ENCODE measurements around the gene SERF1A.
"Not testable (repeated sequence)": the region's sequence is repeated elsewhere in the genome, so short reads cannot be mapped to it uniquely, and the experiment has no call there.

The SERF1A gene

GRCh38 chr5:70900533-70901271 is at the start of gene SERF1A:
Gene SERF1A, plus strand, starts transcription at chr5:70900669. Its CDS starts 201 bp downstream, at chr5:70900870.
- not testable (repeated sequence) for H3K4me1 ChIP-seq (ENCODE audit: insufficient read depth, low read length); H3K27ac ChIP-seq (ENCODE audit: low read length); H3K36me3 ChIP-seq (ENCODE audit: insufficient read depth, low read depth, low read length); H3K27me3 ChIP-seq (ENCODE audit: insufficient read depth, low read length); H3K4me3 ChIP-seq (ENCODE audit: low read length); H3K9ac ChIP-seq (ENCODE audit: low read depth, low read length); H3K9me3 ChIP-seq (ENCODE audit: insufficient read depth, low read depth, low read length)

- H3K27ac ChIP-seq (ENCODE audit: low read length); H3K4me3 ChIP-seq (ENCODE audit: low read length); H3K36me3 ChIP-seq (ENCODE audit: insufficient read depth, low read depth, low read length); H3K9me3 ChIP-seq (ENCODE audit: insufficient read depth, low read depth, low read length); H3K9ac ChIP-seq (ENCODE audit: low read depth, low read length); H3K27me3 ChIP-seq (ENCODE audit: insufficient read depth, low read length); H3K4me1 ChIP-seq (ENCODE audit: insufficient read depth, low read length): not testable (repeated sequence)
Observed at GRCh38 chr5:70866778-70867177, 33.7 kb upstream of the SERF1A start.

GRCh38 chr5:70870626-70871025 is 29.8 kb upstream of the SERF1A start:
- H3K4me3 ChIP-seq (ENCODE audit: low read length); H3K9ac ChIP-seq (ENCODE audit: low read depth, low read length); H3K9me3 ChIP-seq (ENCODE audit: insufficient read depth, low read depth, low read length): not testable (repeated sequence)

DNA sequence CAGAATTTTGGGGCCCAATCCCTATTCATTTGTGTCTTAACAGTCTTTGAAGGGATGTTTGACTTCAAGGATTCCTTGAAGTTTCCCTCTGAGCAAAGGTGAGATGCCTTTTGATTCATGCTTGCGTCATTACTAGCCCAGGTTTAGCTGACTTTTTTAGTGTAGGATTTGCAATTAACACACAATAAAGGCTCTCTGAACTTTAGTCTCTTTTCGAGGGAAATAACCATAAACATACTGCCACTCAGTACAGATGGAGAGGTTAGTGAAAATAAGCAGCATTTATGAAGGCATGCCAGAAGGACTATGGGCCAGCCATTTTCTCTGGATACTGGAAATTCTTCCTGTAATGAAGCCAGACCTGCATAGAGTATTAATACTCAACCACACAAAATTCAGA is 4.4 kb upstream of the SERF1A start:
- H3K27ac ChIP-seq (ENCODE audit: low read length); H3K4me3 ChIP-seq (ENCODE audit: low read length); H3K27me3 ChIP-seq (ENCODE audit: insufficient read depth, low read length); H3K36me3 ChIP-seq (ENCODE audit: insufficient read depth, low read depth, low read length); H3K9me3 ChIP-seq (ENCODE audit: insufficient read depth, low read depth, low read length); H3K4me1 ChIP-seq (ENCODE audit: insufficient read depth, low read length); H3K9ac ChIP-seq (ENCODE audit: low read depth, low read length): not testable (repeated sequence)

More at GRCh38 chr5:70870626-70871025, 29.8 kb upstream of the SERF1A start:
- not testable (repeated sequence) for H3K27ac ChIP-seq (ENCODE audit: low read length); H3K4me1 ChIP-seq (ENCODE audit: insufficient read depth, low read length); H3K36me3 ChIP-seq (ENCODE audit: insufficient read depth, low read depth, low read length); H3K27me3 ChIP-seq (ENCODE audit: insufficient read depth, low read length)

- not testable (repeated sequence) for H3K36me3 ChIP-seq (ENCODE audit: insufficient read depth, low read depth, low read length); H3K27me3 ChIP-seq (ENCODE audit: insufficient read depth, low read length); H3K4me1 ChIP-seq (ENCODE audit: insufficient read depth, low read length); H3K27ac ChIP-seq (ENCODE audit: low read length); H3K4me3 ChIP-seq (ENCODE audit: low read length); H3K9me3 ChIP-seq (ENCODE audit: insufficient read depth, low read depth, low read length); H3K9ac ChIP-seq (ENCODE audit: low read depth, low read length)
Observed at GRCh38 chr5:70901272-70901571, 753 bp downstream of the SERF1A start.

- not testable (repeated sequence) for H3K9ac ChIP-seq (ENCODE audit: low read depth, low read length); H3K27me3 ChIP-seq (ENCODE audit: insufficient read depth, low read length); H3K36me3 ChIP-seq (ENCODE audit: insufficient read depth, low read depth, low read length); H3K4me3 ChIP-seq (ENCODE audit: low read length); H3K9me3 ChIP-seq (ENCODE audit: insufficient read depth, low read depth, low read length); H3K4me1 ChIP-seq (ENCODE audit: insufficient read depth, low read length); H3K27ac ChIP-seq (ENCODE audit: low read length)
Observed at GRCh38 chr5:70906624-70907023, 6.2 kb downstream of the SERF1A start.

- not testable (repeated sequence) for H3K9me3 ChIP-seq (ENCODE audit: insufficient read depth, low read depth, low read length); H3K27me3 ChIP-seq (ENCODE audit: insufficient read depth, low read length); H3K4me1 ChIP-seq (ENCODE audit: insufficient read depth, low read length); H3K4me3 ChIP-seq (ENCODE audit: low read length); H3K27ac ChIP-seq (ENCODE audit: low read length); H3K9ac ChIP-seq (ENCODE audit: low read depth, low read length); H3K36me3 ChIP-seq (ENCODE audit: insufficient read depth, low read depth, low read length)
Observed at GRCh38 chr5:70916829-70917228, 16.4 kb downstream of the SERF1A start.

DNA sequence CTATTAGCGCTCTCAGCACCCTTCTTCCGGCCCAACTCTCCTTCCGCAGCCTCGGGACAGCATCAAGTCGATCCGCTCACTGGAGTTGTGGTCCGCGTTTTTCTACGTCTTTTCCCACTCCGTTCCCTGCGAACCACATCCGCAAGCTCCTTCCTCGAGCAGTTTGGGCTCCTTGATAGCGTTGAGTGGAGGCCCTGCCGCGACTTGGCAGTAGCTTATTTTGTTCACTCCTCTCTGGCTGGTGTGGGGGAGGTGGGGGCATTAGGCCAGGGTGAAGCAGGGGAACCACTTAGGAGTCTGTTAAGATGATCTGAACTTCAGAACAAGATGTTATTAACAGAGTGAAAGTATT is 24.7 kb downstream of the SERF1A start:
- H3K27ac ChIP-seq (ENCODE audit: low read length); H3K4me1 ChIP-seq (ENCODE audit: insufficient read depth, low read length); H3K4me3 ChIP-seq (ENCODE audit: low read length); H3K9me3 ChIP-seq (ENCODE audit: insufficient read depth, low read depth, low read length); H3K36me3 ChIP-seq (ENCODE audit: insufficient read depth, low read depth, low read length); H3K27me3 ChIP-seq (ENCODE audit: insufficient read depth, low read length); H3K9ac ChIP-seq (ENCODE audit: low read depth, low read length): not testable (repeated sequence)

DNA sequence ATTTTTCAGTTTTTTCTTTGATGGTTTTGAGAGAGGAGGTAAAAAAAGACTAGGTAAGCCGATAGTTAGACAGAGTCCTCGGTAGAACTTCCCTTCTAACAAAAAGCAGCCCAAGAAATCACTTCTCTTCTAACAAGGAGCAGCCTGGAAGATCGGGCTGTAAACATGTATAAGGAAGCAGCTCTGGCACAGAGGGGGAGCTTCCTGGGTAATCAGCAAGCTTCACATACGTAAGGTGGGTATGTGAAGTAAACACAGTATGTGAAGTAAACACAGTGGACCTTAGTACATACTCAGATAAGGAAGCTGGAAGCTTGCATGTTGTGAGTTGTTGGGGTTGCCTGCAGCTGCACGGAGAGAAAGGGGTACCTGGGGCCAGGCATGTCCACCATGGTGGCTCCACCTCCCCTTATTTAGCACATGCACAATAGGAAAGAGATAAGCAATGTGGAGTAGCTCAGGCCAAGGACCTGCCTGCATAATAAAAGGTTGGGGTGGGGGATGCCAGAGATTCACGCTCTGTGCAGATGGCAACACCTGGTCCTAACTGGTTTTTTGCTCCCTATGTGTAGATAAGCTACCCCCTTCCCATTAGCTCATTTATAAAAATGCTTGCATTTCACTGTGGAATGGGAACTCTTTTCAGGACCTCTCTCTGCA is 31.4 kb downstream of the SERF1A start:
- H3K4me1 ChIP-seq (ENCODE audit: insufficient read depth, low read length); H3K9ac ChIP-seq (ENCODE audit: low read depth, low read length); H3K36me3 ChIP-seq (ENCODE audit: insufficient read depth, low read depth, low read length); H3K27ac ChIP-seq (ENCODE audit: low read length); H3K4me3 ChIP-seq (ENCODE audit: low read length); H3K27me3 ChIP-seq (ENCODE audit: insufficient read depth, low read length); H3K9me3 ChIP-seq (ENCODE audit: insufficient read depth, low read depth, low read length): not testable (repeated sequence)

- not testable (repeated sequence) for H3K9ac ChIP-seq (ENCODE audit: low read depth, low read length); H3K36me3 ChIP-seq (ENCODE audit: insufficient read depth, low read depth, low read length); H3K4me3 ChIP-seq (ENCODE audit: low read length); H3K9me3 ChIP-seq (ENCODE audit: insufficient read depth, low read depth, low read length); H3K4me1 ChIP-seq (ENCODE audit: insufficient read depth, low read length); H3K27ac ChIP-seq (ENCODE audit: low read length); H3K27me3 ChIP-seq (ENCODE audit: insufficient read depth, low read length)
Observed at GRCh38 chr5:70932560-70932959, 32.1 kb downstream of the SERF1A start.

- not testable (repeated sequence) for H3K27ac ChIP-seq (ENCODE audit: low read length); H3K27me3 ChIP-seq (ENCODE audit: insufficient read depth, low read length); H3K9ac ChIP-seq (ENCODE audit: low read depth, low read length); H3K4me1 ChIP-seq (ENCODE audit: insufficient read depth, low read length); H3K9me3 ChIP-seq (ENCODE audit: insufficient read depth, low read depth, low read length); H3K36me3 ChIP-seq (ENCODE audit: insufficient read depth, low read depth, low read length); H3K4me3 ChIP-seq (ENCODE audit: low read length)
Observed at GRCh38 chr5:70953068-70953467, 52.6 kb downstream of the SERF1A start.

Data from iPS-20b (cell line).